NCI-H2107 (cell line): ENCODE data around the gene ROCK1.
"Not testable (repeated sequence)": the region's sequence is repeated elsewhere in the genome, so short reads cannot be mapped to it uniquely, and the experiment has no call there.

Source experiments
- DNase-seq: peaks from one replicate; lab custom pipeline; 2025; lab: John Stamatoyannopoulos, UW

The ROCK1 gene

GRCh38 chr18:21052385-21052784 is 59.2 kb downstream of the ROCK1 start:
- no peak for DNase-seq

DNA sequence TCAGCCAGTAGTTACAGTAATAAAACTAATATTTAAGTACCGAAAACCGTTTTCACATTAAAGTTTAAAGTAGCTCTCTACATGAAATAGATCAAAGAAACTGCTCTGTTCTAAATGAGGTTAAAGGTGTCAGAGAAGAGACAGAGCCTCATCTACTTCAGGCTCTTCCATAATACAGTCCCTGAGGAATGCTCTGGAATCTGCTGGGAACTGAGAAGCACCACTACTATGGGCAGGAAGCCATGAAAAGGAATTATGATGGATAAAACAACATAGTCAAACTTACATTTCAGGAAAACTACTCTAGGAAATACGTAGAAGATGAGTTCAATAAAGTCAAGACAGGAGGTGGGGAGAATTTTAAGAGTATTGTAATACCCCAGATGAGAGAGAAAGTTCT is 60.0 kb downstream of the ROCK1 start:
- no peak for DNase-seq

GRCh38 chr18:21049306-21049705 is 62.3 kb downstream of the ROCK1 start:
- DNase-seq, result no peak

GRCh38 chr18:21047126-21047525 is 64.5 kb downstream of the ROCK1 start:
- DNase-seq, result no peak

DNA sequence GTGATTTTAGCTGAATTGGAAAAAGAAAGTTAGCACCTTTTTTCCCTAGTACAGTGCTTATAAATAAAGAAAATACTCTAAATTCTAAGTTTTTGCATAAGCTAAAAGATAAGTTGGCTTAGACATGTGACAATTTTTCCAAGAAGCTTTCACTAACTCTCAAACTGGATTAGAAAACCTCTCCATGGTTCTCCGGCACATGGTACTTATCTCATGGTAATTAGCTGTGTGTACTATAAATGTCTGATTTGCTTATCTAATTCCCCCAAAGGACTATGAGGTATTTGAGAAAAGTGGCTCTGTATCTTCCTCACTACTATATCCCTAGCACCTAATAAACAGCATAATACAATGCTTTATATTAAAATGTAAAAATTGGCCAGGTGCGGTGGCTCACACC is 71.1 kb downstream of the ROCK1 start:
- no peak for DNase-seq

GRCh38 chr18:21038201-21038600 is 73.4 kb downstream of the ROCK1 start:
- DNase-seq, result no peak

DNA sequence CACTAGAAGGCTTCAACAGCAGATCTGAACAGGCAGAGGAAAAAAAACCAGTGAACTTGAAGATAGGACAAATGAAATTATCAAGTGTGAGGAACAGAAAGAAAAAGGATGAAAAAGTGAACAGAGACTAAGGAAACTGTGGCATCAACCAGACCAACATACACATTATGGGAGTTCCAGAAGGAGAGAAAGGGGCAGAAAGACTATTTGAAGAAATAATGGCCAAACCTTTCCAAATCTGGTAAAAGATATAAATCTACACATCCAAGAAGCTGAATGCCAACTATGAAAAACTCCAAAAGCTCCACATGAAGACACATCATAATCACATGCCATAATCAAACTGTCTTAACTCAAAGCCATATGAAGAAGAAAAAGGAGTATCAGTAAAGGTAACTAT is 79.8 kb downstream of the ROCK1 start:
- no peak for DNase-seq

DNA sequence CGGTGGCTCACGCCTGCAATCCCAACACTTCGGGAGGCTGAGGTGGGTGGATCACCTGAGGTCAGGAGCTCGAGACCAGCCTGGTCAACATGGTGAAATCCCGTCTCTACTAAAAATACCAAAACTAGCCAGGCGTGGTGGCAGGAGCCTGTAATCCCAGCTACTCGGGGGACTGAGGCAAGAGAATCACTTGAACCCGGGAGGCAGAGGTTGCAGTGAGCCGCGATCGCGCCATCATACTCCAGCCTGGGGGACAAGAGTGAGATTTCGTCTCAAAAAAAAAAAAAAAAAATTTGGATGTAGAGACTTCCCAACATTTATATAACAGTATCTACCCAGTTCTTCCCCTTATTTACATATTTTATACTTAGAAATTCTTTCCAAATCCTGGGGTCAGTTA is 93.4 kb downstream of the ROCK1 start:
- not testable (repeated sequence) for DNase-seq

GRCh38 chr18:21012308-21012707 is 99.3 kb downstream of the ROCK1 start:
- no peak for DNase-seq

- no peak for DNase-seq
Observed at GRCh38 chr18:21004726-21005125, 106.9 kb downstream of the ROCK1 start.

GRCh38 chr18:21000667-21001066 is 110.9 kb downstream of the ROCK1 start:
- no peak for DNase-seq

- DNase-seq, result no peak
Observed at GRCh38 chr18:20997371-20997770, 114.2 kb downstream of the ROCK1 start.

- no peak for DNase-seq
Observed at GRCh38 chr18:20996418-20996817, 115.2 kb downstream of the ROCK1 start.

GRCh38 chr18:20988726-20989125 is 122.9 kb downstream of the ROCK1 start:
- DNase-seq, result no peak

- no peak for DNase-seq
Observed at GRCh38 chr18:20975077-20975476, 136.5 kb downstream of the ROCK1 start.

GRCh38 chr18:20971886-20972267 is 139.7 kb downstream of the ROCK1 start:
- no peak for DNase-seq

DNA sequence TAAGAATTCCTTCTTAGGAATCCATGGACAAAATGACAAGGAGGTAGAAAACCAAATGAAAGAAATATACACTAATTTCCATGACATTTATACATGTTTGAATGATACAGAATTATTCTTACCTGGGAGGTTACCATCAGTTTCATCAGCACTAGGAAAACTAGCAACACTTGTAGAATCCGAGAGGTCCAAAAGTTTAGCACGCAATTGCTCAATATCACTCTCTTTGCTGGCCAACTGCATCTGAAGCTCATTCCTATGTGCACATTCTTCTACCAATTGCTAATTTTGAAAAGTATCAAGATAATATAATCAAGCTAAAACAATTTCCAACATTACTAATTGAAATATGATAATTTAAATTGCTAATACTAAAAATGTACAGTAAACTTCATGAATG is 144.8 kb downstream of the ROCK1 start:
- DNase-seq, result no peak

DNA sequence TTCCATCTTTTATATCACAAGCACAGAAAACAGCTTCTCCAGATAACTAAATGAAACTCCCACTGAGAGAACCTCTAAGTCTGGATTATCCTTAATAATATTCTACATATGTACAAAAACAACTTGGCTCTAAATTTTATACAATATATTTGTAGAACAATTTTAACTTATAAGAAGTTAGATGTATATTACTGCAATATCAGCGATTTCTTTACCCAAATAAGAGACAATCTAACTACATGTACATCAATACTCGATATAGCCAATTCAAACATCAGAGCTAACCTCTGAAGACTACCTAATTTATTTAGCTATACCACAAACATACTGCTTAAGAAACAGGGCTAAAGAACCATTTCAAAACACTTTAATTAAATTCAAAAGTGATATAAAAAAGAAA is 148.6 kb downstream of the ROCK1 start:
- DNase-seq, result no peak

DNA sequence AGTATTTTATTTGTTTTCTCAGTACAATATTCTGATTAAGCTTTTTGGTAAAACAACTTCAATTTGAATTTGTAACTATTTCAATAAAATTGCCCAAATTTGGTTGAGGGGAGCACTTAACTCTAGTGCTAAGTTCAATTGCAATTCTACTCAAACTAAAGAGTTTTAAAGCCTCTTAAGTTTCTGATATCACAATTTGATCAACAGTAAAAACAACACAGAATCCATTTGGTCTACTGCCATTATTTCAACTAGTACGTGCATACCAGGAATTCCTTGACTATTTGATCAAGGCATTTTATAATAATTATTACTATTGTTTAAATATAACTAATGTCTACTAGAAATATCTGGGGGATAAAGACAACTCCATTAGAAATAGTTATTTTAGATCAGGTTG is 150.9 kb downstream of the ROCK1 start:
- no peak for DNase-seq

DNA sequence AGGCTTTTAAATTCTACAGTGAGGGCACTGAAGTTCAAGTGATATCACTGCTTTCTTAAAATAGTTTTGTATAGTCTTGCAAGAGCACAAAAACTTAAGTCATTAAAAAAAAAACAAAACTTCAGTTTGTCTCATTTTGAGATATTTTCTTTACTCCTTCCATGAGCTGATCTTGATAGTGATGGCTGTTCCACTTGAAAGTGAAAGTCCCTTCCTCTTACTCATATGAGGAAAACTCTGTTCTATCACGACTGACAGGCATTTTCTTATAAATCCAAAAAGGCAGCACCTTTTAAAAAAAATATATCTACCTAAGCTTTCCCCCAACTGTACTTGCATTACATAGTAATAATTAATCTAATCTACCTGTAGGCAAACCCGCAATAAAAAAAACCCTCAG is 160.8 kb downstream of the ROCK1 start:
- not testable (repeated sequence) for DNase-seq
